HG02610 (cell line): ENCODE data around the gene KRTAP10-11.
"Not testable (repeated sequence)": the region's sequence is repeated elsewhere in the genome, so short reads cannot be mapped to it uniquely, and the experiment has no call there.

Experiments used
- ATAC-seq: cut with Tn5 transposase; IDR thresholded peaks from one replicate; pipeline ENCODE4 v1.9.1; 2021; ENCODE audit warnings: mild to moderate bottlenecking, moderate library complexity; ENCODE audit not compliant: unreplicated experiment

KRTAP10-11 gene

DNA sequence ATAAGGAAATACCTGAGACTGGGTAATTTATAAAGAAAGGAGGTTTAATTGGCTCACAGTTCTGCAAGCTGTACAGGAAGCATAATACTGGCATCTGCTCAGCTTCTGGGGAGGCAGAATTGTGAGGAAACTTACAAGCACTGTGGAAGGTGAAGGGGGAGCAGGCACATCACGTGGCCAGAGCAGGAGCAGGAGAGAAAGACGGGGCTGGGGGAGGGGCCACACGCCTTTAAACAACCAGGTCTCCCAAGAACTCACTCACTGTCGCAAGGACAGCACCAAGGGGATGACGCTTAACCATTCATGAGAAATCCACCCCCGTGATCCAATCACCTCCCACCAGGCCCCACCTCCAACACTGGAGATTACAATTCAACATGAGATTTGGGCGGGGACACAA lies 15.4 kb downstream of the KRTAP10-11 start:
- ATAC-seq: not testable (repeated sequence)

DNA sequence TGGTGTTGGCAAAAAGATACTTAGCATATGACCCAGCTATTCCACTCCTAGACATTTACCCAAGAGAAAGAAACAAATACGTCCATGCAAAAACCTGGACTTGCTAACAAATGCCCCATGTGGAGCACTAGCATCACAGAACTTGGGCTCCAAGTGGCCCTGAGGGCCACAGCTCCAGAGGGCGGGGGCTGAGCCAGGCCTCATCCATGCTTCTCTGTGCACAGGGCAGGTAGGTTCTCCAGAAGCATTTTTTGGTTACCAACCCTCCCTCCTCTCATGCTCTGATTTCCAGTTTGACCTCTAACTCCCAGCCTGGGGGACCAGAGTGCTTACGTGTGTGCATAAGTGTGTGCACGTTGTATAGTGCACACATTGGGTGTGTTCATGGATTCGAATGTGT lies 18.5 kb downstream of the KRTAP10-11 start:
- ATAC-seq: no peak

DNA sequence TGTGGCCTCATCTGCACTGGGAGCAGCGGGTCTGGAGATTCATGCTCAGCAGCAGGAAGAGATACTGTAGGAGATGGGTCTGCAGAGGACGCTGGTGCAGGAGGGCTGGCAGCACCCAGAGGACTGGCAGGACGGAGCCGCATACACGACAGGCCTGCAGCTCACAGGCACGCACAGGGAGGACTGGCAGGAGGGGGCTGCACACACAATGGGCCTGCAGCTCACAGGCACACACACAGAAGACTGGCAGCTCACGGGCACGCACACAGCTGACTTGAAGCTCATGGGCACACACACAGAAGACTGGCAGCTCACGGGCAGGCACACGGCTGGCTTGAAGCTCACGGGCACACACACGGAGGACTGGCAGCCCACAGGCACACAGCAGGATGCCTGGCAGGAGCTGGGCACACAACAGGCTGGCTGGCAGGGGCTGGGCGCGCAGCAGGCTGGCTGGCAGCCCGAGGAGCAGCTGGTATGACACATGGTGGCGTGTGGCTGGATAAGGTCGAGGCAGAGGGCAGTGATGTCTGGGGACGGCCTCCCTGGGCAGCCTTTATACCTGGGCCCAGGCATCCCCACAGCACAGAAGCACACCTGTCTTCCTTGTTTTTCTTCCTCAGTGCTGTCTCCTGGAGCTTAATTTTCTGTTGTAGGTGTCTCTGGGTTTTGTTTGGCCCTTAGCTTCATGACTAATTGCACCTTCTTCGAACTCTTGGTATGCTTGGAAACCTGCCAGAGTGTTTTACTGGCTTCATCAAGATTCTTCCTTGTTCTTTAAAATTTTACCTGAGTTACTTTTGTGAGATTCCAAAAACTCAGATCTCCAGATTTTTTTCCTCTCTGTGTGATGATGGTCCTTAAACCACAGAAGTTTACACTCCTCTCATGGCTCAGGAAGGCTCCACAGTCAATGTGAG lies 20.4 kb downstream of the KRTAP10-11 start, which contains the start of gene KRTAP12-2:
KRTAP12-2 (minus strand) TSS at position 527 of the 920 bp plus-strand sequence; CDS start at position 486, 41 bp downstream.
- ATAC-seq: no peak

GRCh38 chr21:44667612-44668011 lies 21.4 kb downstream of the KRTAP10-11 start:
- ATAC-seq: no peak

DNA sequence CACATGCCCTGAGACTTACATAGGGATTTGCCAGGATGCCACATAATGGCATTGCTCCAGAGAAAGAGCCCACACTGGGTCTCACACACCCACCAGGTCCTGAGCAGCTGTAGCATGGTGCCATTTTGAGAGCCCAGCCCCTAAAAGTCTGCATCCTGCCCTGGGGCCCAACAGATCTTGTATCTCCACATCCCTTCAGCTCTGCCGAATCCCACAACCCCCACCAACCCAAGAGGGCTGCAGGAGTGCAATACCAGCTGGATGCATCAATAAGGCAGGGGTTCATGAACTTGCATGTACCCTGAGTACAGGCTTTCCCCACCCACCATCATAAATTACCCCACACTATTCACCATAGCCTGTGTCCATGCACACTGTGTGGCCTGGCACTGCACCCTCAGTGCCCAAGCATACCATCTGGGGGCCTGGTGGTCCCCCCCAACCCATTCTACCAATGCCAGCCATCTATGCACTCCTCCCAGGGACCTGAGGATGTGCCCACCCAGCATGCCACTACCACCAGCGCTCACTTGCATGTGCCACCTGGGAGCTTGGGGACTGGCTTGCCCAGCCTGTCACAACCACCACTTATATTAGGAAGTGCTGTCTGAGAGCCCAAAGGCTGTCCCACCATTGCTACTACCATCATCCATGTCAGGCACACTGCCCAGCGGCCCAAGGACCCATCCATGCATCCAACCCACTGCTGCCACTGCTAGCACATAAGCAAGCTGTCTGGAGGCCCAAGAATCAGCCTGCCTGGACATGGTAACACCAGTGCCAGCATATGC lies 24.6 kb downstream of the KRTAP10-11 start:
- no peak for ATAC-seq

DNA sequence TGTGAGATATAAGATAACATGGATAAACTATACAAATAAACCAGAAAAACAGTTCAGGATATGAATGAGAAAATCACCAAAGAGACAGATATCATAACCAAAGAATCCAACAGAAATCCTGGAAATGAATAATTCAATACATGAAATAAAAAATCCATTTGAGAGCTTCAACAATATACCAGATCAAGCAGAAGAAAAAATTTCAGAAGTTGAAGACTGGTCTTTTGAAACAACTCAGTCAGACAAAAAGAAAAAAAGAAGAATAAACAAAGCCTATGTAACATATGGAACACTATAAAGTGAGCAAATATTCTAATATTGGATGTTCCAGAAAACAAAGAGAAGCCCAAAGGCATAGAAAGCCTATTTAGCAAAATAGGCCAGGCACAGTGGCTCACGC lies 25.7 kb downstream of the KRTAP10-11 start:
- no peak for ATAC-seq

GRCh38 chr21:44677881-44678280 lies 31.7 kb downstream of the KRTAP10-11 start:
- no peak for ATAC-seq

DNA sequence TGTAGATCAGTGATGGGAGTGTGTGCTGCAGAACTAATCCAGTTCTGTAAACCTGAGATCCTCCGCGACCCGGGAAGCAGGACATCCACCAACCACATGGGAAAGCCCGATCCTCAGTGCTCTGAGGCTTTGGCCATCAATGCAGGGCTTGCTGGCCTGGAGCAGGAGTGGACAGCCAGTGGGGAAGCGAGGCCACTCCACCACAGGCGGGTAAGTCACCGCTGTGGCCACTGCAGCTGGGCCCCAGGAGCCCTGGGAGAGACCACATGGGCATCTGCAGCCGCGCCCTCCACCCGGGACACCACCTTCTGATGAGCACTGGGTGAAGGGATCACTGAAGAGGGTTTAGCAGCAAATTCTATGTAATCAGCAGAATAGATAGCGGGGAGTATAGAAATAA lies 34.9 kb downstream of the KRTAP10-11 start:
- no peak for ATAC-seq

- ATAC-seq: no peak
These were observed 35.8 kb downstream of the KRTAP10-11 start, which contains the start of gene KRTAP12-1 for GRCh38 chr21:44681861-44682579. TSS of gene KRTAP12-1 (minus strand) at chr21:44682163. CDS start at chr21:44682123, 40 bp downstream.

DNA sequence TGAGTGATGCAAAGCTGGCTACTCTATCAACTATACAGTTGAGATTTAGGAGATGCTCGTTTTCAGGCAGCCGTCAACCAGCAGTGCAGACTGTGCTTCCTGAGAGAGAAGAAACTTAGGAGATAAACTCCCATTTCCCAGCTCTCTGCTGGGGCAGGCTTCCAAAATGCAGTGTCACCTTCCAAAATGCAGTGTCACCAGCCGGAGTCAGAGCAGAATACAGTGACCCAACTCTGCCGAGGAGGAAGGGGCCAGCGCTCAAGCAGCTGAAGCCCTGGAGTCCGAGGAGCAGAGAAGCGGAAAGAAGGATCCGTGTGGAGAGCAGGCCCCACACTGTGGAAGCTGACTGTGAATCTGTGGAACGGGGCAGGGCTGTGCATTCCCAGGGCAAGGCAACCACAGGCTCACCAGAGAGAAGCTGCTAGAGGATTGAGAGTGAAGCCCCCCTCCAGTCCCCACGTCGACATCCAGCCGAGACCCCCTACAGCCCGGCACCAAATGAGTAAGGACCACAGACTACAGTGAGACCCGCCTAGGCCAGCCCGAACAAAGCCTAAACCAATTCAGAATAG lies 36.5 kb downstream of the KRTAP10-11 start:
- no peak for ATAC-seq

GRCh38 chr21:44684077-44684476 lies 37.9 kb downstream of the KRTAP10-11 start:
- ATAC-seq: no peak

- ATAC-seq: no peak
These were observed 38.3 kb downstream of the KRTAP10-11 start for GRCh38 chr21:44684483-44684882.

DNA sequence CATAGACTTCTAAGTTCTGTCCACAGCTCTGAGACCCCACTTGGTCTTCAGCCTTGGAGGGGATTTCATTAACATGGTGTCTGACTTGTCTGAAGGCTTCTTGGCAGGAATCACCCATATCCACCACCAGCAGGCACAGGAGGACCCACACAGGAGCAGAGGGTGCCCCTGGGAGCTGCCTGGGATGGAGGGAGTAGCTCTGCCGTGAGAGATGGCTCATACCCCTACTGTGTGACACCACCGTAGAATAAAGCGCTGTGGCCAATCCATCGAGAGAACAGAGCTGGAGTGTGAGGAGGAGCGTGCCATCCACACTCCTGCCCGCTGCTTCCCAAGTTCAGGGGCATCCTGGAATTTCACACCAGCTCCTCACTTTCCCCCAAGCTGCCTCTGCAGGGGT lies 38.8 kb downstream of the KRTAP10-11 start:
- not testable (repeated sequence) for ATAC-seq

- no peak for ATAC-seq
These were observed 40.0 kb downstream of the KRTAP10-11 start for GRCh38 chr21:44686000-44686781.

- no peak for ATAC-seq
These were observed 40.8 kb downstream of the KRTAP10-11 start for GRCh38 chr21:44686843-44687561.

DNA sequence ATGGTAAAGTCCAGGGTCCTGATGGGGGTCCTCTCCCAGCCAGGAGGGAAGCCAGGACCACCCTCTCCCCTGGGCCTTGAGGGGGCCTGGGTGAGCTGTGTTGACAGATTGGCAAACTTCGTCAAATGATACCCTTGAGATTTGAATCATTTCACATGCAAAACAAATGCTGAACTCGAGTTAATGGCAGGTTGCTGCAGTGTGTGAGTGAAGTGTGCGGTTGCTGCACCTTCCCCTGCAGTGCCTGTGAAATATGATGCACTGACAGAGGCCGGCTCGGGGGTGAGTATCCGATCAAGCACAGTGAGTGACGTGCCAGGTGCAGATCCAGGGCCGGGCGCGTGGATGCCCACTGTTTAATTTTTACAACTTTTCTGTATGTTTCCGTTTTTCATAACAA lies 41.5 kb downstream of the KRTAP10-11 start:
- ATAC-seq: no peak

- not testable (repeated sequence) for ATAC-seq
These were observed 43.5 kb downstream of the KRTAP10-11 start for GRCh38 chr21:44689740-44690139.

GRCh38 chr21:44691686-44692085 lies 45.5 kb downstream of the KRTAP10-11 start:
- ATAC-seq: no peak
